Activated CD8-positive, alpha-beta memory T cell treated with anti-CD3 and anti-CD28 coated beads, Interleukin-2, amount 50 U/mL, for 24 hours (primary cell): ENCODE data around the gene C16orf74.

Source experiments
- DNase-seq: peaks from one replicate; pipeline ENCODE4 v3.0.0-alpha.2; 2020; ENCODE audit errors: extremely low read depth

Gene C16orf74

GRCh38 chr16:85696781-85697180 lies 54.1 kb downstream of the C16orf74 start:
- no peak for DNase-seq

- DNase-seq, result no peak
Observed at GRCh38 chr16:85695196-85696128, 55.4 kb downstream of the C16orf74 start.

- no peak for DNase-seq
Observed at GRCh38 chr16:85690469-85691064, 60.3 kb downstream of the C16orf74 start.

GRCh38 chr16:85689950-85690320 lies 61.0 kb downstream of the C16orf74 start:
- no peak for DNase-seq

GRCh38 chr16:85689285-85689949 lies 61.5 kb downstream of the C16orf74 start:
- no peak for DNase-seq

GRCh38 chr16:85688586-85689284 lies 62.2 kb downstream of the C16orf74 start, which contains the start of gene GINS2:
Gene GINS2 (minus strand): TSS chr16:85688954. CDS start chr16:85688898, 56 bp downstream.
- peak; percentile 69 for DNase-seq

- DNase-seq, result no peak
Observed at GRCh38 chr16:85687651-85688471, 63.0 kb downstream of the C16orf74 start.

- DNase-seq, result no peak
Observed at GRCh38 chr16:85686912-85687591, 63.8 kb downstream of the C16orf74 start.

GRCh38 chr16:85685251-85685650 lies 65.6 kb downstream of the C16orf74 start:
- no peak for DNase-seq

- DNase-seq, result no peak
Observed at GRCh38 chr16:85683363-85683762, 67.5 kb downstream of the C16orf74 start.

GRCh38 chr16:85682516-85682915 lies 68.4 kb downstream of the C16orf74 start:
- DNase-seq, result no peak

GRCh38 chr16:85681255-85681654 lies 69.6 kb downstream of the C16orf74 start:
- DNase-seq, result no peak

- no peak for DNase-seq
Observed at GRCh38 chr16:85680352-85680944, 70.4 kb downstream of the C16orf74 start.

- no peak for DNase-seq
Observed at GRCh38 chr16:85679870-85680269, 71.0 kb downstream of the C16orf74 start.

GRCh38 chr16:85678821-85679220 lies 72.1 kb downstream of the C16orf74 start:
- DNase-seq, result no peak

- DNase-seq, result no peak
Observed at GRCh38 chr16:85678016-85678415, 72.9 kb downstream of the C16orf74 start.

- no peak for DNase-seq
Observed at GRCh38 chr16:85677383-85677967, 73.4 kb downstream of the C16orf74 start.

GRCh38 chr16:85676466-85676865 lies 74.4 kb downstream of the C16orf74 start:
- DNase-seq, result no peak

GRCh38 chr16:85675251-85675874 lies 75.5 kb downstream of the C16orf74 start:
- no peak for DNase-seq
